Ascending aorta (tissue), 2 donors: ENCODE measurements around the gene SH3YL1. TPM values are rescaled to one million over a fixed set of nuclear protein-coding genes. Genes with fewer than 3 reads are reported as not detected.

Source experiments
- DNase-seq, 2 donors: peaks; one replicate each; pipeline ENCODE4 v3.0.0-alpha.2; 2019; ENCODE audit warnings: low spot score in 2 of 2
- H3K27ac ChIP-seq, 2 donors: fragments of 200-600 bp; sonication (generic); one replicate each; pipeline ENCODE4 v1.5.1; 2016 to 2017; ENCODE audit warnings: mild to moderate bottlenecking in 1 of 2
- H3K27me3 ChIP-seq: fragments of 200-600 bp; sonication (generic); one replicate; pipeline ENCODE4 v1.5.1; 2017
- H3K36me3 ChIP-seq, 2 donors: fragments of 200-600 bp; sonication (generic); one replicate each; pipeline ENCODE4 v1.5.1; 2016
- H3K4me1 ChIP-seq, 2 donors: fragments of 200-600 bp; sonication (generic); one replicate each; pipeline ENCODE4 v1.5.1; 2016 to 2017; ENCODE audit warnings: mild to moderate bottlenecking in 1 of 2
- H3K4me3 ChIP-seq, 2 donors: fragments of 200-600 bp; sonication (generic); one replicate each; pipeline ENCODE4 v1.5.1; 2016 to 2017; ENCODE audit warnings: mild to moderate bottlenecking in 1 of 2
- H3K9me3 ChIP-seq, 2 donors: fragments of 200-600 bp; sonication (generic); one replicate each; pipeline ENCODE4 v1.5.1; 2016
- CTCF ChIP-seq, 3 experiments: fragments of 200-600 bp in 2 of 3; fragments of 450-650 bp in 1 of 3; sonication (generic) in 2 of 3; IDR thresholded peaks; one replicate each; pipeline ENCODE4 v1.5.1; 2016 to 2019; ENCODE audit warnings: antibody characterized with exemption in 3 of 3, mild to moderate bottlenecking in 1 of 3, moderate library complexity in 1 of 3
- intact Hi-C: fragments of 100-400 bp; cut with DNase I; formaldehyde crosslinking; loops from one replicate; pipeline ENCODE4 v1.15.1; 2023
- total RNA-seq: library from RNA; depleted of rRNA; stranded (reverse); fragments of >200 nt; gene quantifications from one replicate; pipeline ENCODE4 v1.1.0, GENCODE V29; 2016

Gene SH3YL1
- 3.0 TPM for total RNA-seq

GRCh38 chr2:263774-264492 lies at the start of gene SH3YL1:
Gene SH3YL1, minus strand, starts transcription at chr2:264032. Its CDS starts 48 bp downstream, at chr2:263984.
- DNase-seq: peak in 1 of 2 donors; percentile 65
- Histone ChIP-seq H3K27ac (peak within 1 kb of the TSS; percentile 56 to 71), H3K4me1 (peaks cover 5 to 11% of the 10 kb centered on the region in 2 donors), H3K36me3 (no peaks in the 10 kb centered on the region), H3K9me3 (peaks cover 0 to 10% of the 10 kb centered on the region in 2 donors), H3K4me3 (peak within 1 kb of the TSS; percentile 73 to 86), H3K27me3 (no peaks in the 10 kb centered on the region)
- intact Hi-C loops: loop anchor here (1.0 to 5.0 kb wide), 3 partner anchors 25 to 413 kb away; partner anchors contain the start of genes ALKAL2, FAM110C and TMEM18
- no peak for TF ChIP-seq CTCF (IDR thresholded peaks at IDR 0.05)

- H3K36me3 ChIP-seq: no peaks in the 10 kb centered on the region
- no peaks in the 10 kb centered on the region for H3K4me1 ChIP-seq
- no peak for DNase-seq
- no peaks in the 10 kb centered on the region for H3K9me3 ChIP-seq
- no peak overlapping the region for H3K27ac ChIP-seq
- TF ChIP-seq CTCF (IDR thresholded peaks at IDR 0.05): no peak
- intact Hi-C loops: no loop called here
- no peak overlapping the region for H3K4me3 ChIP-seq
- H3K27me3 ChIP-seq: no peaks in the 10 kb centered on the region
Observed at GRCh38 chr2:310994-311393, 47.2 kb upstream of the SH3YL1 start.

GRCh38 chr2:309954-310510 lies 46.2 kb upstream of the SH3YL1 start:
- H3K27ac ChIP-seq: no peak overlapping the region
- H3K4me3 ChIP-seq: no peak overlapping the region
- no peaks in the 10 kb centered on the region for H3K36me3 ChIP-seq
- no peak for TF ChIP-seq CTCF (IDR thresholded peaks at IDR 0.05)
- H3K4me1 ChIP-seq: no peaks in the 10 kb centered on the region
- no peaks in the 10 kb centered on the region for H3K27me3 ChIP-seq
- DNase-seq: no peak
- intact Hi-C loops: no loop called here
- H3K9me3 ChIP-seq: no peaks in the 10 kb centered on the region

GRCh38 chr2:309148-309953 lies 45.5 kb upstream of the SH3YL1 start:
- Histone ChIP-seq H3K4me1 (no peaks in the 10 kb centered on the region), H3K27me3 (no peaks in the 10 kb centered on the region), H3K4me3 (no peak overlapping the region), H3K9me3 (no peaks in the 10 kb centered on the region), H3K27ac (no peak overlapping the region), H3K36me3 (no peaks in the 10 kb centered on the region)
- DNase-seq: no peak
- intact Hi-C loops: no loop called here
- TF ChIP-seq CTCF (IDR thresholded peaks at IDR 0.05): no peak

GRCh38 chr2:305366-305765 lies 41.5 kb upstream of the SH3YL1 start:
- no peak for DNase-seq
- no peaks in the 10 kb centered on the region for H3K4me1 ChIP-seq
- no peaks in the 10 kb centered on the region for H3K36me3 ChIP-seq
- no peak overlapping the region for H3K27ac ChIP-seq
- H3K27me3 ChIP-seq: no peaks in the 10 kb centered on the region
- H3K4me3 ChIP-seq: no peak overlapping the region
- TF ChIP-seq CTCF (IDR thresholded peaks at IDR 0.05): no peak
- intact Hi-C loops: no loop called here
- no peaks in the 10 kb centered on the region for H3K9me3 ChIP-seq
